NCI-H2029 treated with DMSO at 0.1 percent for 48 hours (cell line): ENCODE data around the gene XPO5.
A peak's percentile ranks its signal among the peaks of the same experiment; 100 is the strongest.

Experiments
- DNase-seq: peaks from one replicate; lab custom pipeline; 2025; lab: John Stamatoyannopoulos, UW

XPO5 gene

GRCh38 chr6:43497689-43498088 is 78.1 kb downstream of the XPO5 start:
- no peak for DNase-seq

- DNase-seq: no peak
Observed at GRCh38 chr6:43497129-43497396, 78.8 kb downstream of the XPO5 start.

GRCh38 chr6:43496370-43497128 is 79.3 kb downstream of the XPO5 start:
- no peak for DNase-seq

- no peak for DNase-seq
Observed at GRCh38 chr6:43495409-43495941, 80.4 kb downstream of the XPO5 start.

DNA sequence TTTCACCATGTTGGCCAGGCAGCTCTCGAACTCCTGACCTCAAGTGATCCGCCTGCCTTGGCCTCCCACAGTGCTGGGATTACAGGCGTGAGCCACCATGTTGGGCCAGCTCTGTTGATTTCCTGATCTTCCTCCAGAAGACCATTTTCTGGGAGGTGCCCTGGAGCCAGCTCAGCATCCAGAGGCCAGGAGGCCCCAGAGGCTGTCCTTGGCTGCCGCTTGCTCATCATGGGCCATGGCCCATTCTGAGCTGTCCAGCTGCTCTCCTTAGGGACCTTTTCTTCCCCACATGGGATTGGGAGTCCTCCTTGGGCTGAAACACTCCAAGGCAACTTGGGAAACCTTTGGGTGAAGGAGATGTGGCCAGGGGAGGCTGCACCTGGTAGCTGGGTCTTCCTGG is 81.1 kb downstream of the XPO5 start:
- DNase-seq: no peak

- DNase-seq: no peak
Observed at GRCh38 chr6:43494321-43494720, 81.5 kb downstream of the XPO5 start.

DNA sequence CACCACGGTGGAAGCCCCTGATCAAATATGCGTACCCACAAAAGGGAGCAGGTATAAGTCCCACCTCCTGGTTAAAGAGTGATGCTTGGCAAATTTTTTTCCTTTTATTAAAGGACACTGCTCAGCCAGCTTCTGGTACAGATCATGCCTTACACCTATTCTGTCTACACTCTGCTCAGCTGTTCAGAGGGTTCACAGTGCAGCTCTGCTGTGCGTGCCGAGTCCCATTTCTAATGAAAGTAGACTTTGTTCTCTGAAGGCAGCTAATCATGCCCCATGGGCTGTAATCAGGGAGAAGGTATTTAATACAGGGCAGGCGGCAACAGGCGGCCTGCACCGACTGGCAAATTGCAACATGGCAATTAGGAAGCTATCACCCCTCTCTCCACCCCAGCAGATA is 82.0 kb downstream of the XPO5 start:
- no peak for DNase-seq

- DNase-seq: no peak
Observed at GRCh38 chr6:43493230-43493629, 82.6 kb downstream of the XPO5 start.

- no peak for DNase-seq
Observed at GRCh38 chr6:43492673-43493072, 83.2 kb downstream of the XPO5 start.

GRCh38 chr6:43491750-43492661 is 83.8 kb downstream of the XPO5 start:
- DNase-seq: peak; percentile 83

DNA sequence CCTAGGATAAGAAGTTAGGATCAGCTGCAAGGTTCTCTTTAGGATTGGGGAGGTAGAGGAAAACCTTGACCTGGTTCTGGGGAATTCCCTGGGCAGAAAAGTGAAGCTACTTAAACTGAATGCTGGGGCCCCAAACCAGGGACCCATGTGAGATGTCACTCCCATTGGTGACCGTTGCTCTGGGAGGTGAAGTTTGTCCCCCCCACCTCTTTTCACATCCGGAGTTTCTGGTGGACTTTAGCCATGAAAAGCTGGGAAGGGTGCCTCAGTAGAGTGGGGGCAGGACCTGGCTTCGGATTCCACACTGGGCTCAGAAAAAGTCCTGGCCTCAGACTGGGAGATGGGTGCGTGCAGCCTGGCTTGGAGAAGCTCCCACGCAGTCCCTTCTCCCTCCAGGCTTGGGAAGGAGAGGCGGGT is 85.3 kb downstream of the XPO5 start:
- DNase-seq: no peak

GRCh38 chr6:43489277-43490072 is 86.4 kb downstream of the XPO5 start:
- DNase-seq: no peak

- DNase-seq: no peak
Observed at GRCh38 chr6:43488667-43489276, 87.1 kb downstream of the XPO5 start.

- no peak for DNase-seq
Observed at GRCh38 chr6:43481591-43482236, 94.1 kb downstream of the XPO5 start.

GRCh38 chr6:43481075-43481474 is 94.8 kb downstream of the XPO5 start:
- DNase-seq: no peak

- no peak for DNase-seq
Observed at GRCh38 chr6:43478008-43478372, 97.8 kb downstream of the XPO5 start.

DNA sequence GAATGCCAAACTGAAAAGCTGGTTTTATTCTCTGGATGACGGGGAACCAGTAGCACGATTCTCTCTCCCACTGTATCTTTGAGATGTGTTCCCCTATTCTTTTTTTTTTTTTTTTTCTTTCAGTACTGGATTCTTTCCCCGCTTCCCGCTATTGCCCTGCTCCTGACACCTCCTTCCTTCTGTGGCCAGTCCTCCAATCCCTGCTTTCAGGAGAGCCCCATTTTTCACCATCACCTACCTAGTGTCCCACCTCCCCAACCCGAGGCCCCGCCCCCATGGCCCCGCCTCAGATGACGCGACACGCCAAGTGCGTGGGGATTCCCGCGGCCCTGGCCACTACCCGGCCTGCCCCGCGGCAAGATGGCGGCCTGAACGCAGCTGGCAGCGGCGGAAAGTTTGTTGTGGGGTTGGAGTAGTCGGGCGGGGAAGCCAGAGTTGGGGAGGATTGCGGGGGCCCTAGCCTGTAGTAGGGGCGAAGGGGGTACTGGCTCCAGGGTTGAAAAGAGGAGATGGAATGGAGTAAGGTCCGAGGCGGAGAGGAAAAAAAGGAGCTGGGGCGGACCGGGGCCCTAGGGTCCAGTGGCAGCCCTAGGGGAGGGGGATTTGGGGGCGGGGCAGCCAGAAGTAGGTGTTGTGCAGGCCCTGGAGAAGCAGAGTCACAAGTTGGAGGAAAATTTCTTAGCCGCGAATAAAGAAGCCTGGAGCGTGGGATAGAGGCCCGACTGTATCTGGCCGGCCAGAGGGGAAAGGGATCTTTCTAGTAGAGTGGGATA is 98.4 kb downstream of the XPO5 start, which contains the start of gene TJAP1:
Gene TJAP1, plus strand, starts transcription at position 336 of the 773 bp plus-strand sequence. CDS start 21,432 bp downstream, outside the sequence.
- DNase-seq: peak; percentile 71

- DNase-seq: no peak
Observed at GRCh38 chr6:43476746-43477145, 99.1 kb downstream of the XPO5 start.

GRCh38 chr6:43475516-43475915 is 100.3 kb downstream of the XPO5 start:
- no peak for DNase-seq

- DNase-seq: no peak
Observed at GRCh38 chr6:43472515-43472914, 103.3 kb downstream of the XPO5 start.
